ENCODE data around the gene LGALS3BP.
"Not testable (repeated sequence)": the region's sequence is repeated elsewhere in the genome, so short reads cannot be mapped to it uniquely, and the experiment has no call there.

The LGALS3BP gene, protein sequence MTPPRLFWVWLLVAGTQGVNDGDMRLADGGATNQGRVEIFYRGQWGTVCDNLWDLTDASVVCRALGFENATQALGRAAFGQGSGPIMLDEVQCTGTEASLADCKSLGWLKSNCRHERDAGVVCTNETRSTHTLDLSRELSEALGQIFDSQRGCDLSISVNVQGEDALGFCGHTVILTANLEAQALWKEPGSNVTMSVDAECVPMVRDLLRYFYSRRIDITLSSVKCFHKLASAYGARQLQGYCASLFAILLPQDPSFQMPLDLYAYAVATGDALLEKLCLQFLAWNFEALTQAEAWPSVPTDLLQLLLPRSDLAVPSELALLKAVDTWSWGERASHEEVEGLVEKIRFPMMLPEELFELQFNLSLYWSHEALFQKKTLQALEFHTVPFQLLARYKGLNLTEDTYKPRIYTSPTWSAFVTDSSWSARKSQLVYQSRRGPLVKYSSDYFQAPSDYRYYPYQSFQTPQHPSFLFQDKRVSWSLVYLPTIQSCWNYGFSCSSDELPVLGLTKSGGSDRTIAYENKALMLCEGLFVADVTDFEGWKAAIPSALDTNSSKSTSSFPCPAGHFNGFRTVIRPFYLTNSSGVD

DNA sequence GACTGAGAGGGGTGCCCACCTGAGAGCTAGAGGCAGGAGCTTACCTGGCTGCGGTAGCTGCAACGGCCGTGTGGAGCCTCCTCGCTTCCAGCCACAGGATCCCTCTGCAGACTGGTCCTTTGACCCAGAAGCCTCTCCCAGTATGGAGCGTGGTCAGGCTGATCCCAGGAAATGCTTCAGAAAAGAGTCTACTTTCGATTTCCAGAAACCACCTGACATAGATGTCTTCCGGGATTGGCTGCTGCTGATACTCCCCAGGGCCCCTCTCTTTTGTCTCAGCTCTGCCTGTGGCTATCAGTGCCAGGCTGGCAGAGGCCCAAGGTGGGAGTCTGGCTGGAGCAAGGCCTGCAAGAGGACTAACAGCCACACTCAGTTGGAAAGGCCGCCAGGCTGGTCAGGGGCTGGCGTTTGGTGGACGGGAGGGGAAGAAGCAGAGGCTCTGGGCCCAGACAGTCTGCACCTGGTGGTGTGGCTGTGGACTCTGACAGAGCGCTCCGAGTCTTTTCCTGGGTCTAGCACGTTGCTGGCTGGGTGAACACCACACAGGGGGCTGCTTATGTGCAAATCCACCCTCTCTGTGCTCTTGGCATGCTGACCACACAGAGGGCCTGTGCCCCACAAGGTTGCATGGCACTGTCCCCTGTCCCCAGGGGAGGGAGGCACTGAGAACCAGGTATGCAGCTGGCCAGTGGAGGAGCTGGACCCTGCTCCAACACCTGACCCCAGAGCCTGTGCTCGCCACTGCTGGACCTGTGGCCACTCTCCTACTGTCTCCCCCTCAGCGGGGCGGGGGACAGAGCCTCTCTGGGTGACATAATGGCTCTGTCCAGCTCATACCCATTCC, at the start of gene LGALS3BP:
Gene LGALS3BP, minus strand, starts transcription at position 144 of the 844 bp plus-strand sequence. CDS start 2,732 bp downstream, outside the sequence.
- DNase-seq (ENCODE audit: low read depth, low spot score) = no peak

DNA sequence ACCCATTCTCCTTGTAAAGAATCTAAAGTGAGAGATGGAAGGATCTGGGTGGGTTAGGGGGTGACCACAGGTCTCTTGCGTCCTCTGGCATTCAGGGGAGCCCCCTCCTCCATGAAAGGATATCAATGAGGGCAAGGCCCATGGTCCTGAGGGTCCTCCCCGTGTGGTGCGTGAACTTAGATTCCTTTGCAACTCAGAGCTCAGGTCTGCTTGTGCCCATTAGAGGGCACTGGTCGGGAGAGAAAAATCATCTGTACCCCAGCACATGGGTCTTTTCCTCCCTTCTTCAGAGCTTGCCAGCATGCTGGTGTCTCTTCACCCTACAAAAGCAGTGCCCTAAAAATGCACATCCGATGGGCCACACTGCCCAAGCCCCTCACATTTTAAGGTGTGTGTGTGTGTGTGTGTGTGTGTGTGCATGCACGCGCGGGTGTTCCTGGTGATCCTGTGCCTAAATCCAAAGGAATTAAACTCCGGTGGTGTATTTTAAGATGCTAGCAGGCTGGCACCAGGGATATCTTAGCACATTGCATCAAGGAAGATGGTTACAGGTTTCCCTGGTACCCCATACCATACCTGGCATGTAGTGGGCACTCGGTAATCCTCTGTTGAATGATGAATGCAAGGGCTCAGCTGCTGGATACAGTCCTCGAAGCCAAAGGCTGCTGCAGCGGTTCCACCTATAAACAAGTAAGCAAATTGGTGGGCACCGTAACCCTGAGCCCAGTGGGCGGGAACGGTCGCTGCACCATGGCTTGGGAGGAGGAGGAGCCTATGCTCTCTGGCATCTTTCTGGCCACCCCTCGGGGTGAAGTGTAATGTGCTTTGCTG, 49.0 kb upstream of the LGALS3BP start:
- DNase-seq (ENCODE audit: low read depth, low spot score) = no peak

DNA sequence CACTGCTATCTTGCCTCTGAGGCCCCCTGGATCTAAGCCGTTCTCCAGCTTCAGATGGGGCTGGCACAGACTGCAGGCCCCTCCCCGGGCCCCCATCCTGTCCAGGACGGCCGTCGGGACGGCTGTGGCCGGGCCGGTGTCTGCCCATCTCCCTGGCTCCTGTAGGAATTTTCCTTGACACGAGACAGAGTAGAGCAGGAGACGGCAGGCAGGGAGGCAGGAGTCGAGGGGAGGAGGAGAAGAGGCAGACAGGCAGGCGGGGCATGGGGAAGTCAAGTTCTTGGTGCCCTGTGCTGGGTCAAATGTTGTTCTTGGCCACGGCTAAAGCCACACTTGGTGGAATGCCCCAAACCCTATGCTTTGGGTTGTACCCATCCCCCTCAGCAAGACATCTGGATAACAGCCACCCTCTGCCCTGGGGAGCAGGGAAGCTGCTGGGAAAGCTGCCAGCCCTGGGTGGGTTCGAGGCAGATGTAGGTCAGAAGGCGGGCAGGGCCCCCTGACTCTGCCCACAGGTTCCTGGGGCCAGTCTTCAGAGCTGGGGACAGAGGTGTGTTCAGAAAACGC, 48.3 kb upstream of the LGALS3BP start:
- no peak for DNase-seq (ENCODE audit: low read depth, low spot score)

DNA sequence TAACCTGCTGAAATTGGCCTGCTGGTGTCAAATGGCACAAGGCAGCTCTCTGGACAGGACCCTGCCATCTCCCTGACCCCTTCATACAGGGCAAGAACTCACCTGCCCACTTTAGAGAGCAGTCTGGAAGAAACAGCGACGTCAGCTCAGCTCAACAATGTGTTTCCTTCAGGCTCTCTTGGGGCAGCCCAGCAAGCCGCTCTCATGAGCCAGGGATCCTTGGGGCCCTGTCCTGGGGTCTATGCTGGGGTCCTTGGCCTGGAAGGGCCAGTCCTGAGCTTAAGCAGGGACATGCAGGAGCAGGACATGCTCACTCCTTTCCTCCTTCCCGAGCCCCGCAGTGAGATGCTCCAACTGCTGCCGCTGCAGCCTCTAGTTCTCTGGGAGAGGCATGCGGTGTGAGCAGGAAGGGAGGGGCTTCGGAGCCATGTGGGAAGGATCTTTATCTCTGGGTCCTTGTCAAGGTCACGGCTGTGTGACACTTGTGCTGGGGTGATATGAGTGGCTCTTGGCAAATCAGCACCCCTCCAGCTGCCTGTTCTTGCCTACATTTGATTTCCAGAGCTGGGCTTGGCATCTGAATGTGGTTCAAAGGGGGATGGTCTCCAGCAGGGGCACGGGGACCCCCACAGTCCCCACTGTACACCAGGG, 47.7 kb upstream of the LGALS3BP start:
- no peak for DNase-seq (ENCODE audit: low read depth, low spot score)

DNA sequence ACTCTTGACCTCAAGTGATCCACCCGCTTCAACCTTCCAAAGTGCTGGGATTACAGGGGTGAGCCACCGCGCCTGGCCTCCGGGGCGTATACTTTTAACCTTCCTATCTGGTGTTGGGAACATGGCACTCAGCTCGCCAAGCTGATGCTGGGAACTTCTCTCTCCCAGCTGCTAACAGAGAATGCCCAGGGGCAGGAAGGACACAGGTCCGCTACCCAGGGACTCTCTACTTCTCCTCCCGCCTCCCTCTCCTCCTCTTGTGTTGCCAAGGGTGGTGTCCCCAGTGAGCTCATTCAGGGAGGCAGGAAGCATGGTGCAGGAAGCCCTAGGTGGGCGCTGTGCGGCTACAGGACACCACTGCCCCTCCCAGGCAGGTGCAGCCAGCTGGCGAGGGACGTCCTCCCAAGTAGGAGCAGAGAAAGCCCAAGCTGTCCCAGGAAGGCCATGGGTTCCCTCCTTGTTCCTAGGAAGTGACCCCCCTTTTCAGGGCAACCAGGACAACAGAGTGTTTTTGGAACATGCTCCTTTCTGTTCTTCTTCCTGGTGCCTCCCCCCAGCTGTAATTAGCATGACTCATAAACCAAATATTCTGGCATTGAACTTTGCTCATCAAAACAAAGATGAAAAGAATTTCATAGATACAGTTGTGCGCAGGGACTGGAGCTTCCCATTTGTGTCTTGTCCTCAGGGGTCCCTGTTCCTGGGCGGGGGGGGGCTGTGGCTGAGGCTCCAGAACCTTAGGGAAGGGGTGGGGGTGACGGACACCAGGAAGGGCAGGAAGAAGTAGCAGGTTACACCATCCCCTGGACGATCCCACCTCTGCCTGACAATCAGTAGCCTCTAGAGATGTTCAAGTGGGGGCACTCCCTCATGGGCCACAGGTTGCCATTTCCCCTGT, 46.9 kb upstream of the LGALS3BP start:
- DNase-seq (ENCODE audit: low read depth, low spot score) = no peak

DNA sequence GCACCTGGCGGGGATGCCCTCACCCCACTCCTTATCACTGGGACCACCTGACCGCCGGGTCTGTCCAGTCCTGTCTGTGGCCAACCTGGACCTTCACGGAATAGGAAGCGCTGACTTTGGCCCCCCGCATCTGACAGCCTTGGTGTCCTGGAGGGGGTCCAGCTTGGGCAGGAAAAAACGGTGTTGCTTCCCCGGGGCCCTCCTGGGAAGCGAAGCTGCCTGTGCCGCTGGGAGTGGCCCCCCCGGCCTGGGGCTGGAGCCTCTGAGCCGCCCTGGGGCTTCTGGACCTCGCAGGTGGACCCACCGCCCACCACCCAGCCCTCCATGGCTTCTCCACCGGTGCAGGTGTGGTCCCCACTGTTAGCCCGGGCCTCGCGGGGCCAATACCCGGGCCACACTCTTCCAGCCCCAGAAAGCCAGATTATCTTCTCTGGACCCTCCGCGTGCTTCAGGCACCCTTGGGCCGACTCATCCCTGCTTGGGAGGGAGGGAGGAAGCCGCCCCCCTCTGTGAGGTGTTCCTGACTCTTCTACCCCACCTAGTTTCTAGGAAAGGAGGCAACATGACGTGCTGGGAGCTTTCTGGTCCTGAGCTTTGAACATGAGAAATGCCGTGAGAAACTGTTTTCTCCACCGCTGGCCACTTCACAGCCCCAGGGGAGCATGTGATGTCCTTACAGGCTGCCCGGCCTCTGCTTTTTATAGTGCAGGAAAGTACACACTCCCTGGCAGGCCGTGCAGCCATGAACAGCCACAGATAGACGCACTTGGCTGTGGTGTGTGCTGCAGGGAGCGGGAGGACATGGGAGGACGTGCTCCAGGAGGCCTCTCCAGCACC, 45.4 kb upstream of the LGALS3BP start:
- no peak for DNase-seq (ENCODE audit: low read depth, low spot score)

DNA sequence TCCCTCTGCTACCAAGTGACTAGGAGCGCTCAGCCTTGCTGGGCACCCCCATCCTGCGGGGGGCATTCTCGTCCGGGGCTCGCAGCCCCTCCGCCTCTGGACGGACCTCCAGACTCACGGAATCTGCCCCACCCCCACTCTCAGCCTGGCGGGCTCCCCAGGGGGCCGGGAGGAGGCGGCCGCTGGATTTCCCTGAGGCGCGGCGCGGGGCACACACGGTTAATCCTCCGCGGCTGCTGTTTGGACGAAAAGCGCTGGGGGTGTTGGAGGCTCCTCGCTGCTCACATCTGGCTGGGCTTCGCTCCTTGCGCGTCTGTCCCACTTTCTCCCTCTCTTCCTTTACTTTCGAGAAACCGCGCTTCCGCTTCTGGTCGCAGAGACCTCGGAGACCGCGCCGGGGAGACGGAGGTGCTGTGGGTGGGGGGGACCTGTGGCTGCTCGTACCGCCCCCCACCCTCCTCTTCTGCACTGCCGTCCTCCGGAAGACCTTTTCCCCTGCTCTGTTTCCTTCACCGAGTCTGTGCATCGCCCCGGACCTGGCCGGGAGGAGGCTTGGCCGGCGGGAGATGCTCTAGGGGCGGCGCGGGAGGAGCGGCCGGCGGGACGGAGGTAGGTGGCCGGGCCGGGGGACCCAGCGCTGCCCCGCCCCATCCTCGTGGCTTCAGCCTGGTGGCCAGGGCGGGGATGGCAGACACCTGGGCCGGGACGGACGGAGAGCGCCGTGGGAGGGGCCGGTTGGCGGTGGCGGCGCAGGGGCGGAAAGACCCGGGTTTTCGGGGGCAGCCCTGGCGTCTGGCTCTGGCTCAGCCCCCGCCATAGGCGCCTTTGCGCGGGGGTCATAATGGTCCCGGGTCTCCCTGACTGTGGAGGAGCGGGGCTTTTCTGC, 44.4 kb upstream of the LGALS3BP start, which contains the start of gene C1QTNF1:
Gene C1QTNF1, plus strand, starts transcription at position 284 of the 886 bp plus-strand sequence. CDS start 19,800 bp downstream, outside the sequence.
- no peak for DNase-seq (ENCODE audit: low read depth, low spot score)

DNA sequence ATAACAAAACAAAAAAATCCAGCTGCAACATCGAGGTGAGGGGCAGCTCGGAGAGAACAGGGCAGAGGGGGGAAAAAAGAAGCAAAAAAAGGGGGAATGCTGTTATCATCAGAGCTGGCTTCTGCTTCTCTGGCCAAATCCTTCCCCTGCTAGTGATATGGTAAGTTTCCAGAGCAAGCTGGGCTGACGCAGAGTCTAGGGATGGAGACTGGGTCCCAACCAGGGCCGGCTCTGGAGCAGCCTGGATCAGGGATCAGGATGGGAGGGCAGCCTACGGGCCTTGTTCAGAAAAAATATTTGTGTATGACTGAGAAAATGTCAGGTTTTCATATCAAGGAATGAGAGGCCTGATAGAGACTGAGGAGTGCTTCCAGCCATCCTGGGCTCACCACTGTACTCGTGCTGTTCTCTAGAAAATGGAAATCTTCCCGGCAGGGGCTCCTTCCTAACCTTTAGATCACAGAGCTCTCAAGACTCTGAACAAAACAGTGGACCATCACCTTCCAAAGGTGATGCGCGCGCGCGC, 43.5 kb upstream of the LGALS3BP start:
- no peak for DNase-seq (ENCODE audit: low read depth, low spot score)

DNA sequence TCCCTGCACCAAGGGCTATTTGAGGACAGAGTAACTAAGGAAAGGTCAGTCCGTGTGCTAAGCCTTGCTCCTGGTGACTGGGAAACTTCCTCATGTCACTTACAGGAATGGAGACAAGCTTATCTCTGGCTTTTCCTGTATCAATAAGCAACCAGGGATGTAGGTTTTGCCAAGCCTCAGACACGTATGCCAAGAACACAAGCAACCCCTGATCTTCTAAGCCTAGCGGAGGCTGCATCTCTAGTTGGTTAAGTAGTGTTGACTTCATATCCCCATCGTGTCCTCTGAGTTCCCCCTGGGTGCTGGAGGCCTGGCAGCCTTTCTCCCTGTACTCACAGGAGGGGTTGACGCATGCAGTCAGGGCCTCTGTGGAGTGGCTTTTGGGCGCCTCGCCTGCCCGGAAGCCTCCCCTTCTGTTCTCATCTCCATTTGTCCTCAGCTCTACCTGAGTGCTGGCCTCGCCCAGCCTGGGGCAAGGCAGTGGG, 42.8 kb upstream of the LGALS3BP start:
- DNase-seq (ENCODE audit: low read depth, low spot score) = no peak

DNA sequence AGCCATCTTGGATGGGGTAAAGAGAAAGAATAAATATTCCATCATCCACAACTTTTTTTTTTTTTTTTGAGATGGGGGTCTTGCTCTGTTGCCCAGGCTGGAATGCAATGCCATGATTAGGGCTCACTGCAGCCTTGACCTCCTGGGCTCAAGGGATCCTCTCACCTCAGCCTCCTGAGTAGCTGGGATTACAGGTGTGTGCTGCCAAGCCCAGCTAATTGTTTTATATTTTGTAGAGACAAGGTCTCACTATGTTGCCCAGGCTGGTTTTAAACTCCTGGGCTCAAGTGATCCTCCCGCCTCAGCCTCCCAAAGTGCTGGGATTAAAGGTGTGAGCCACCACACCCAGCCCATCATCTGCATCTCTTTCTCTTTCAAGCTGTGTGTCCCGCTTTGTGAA, 42.2 kb upstream of the LGALS3BP start:
- DNase-seq (ENCODE audit: low read depth, low spot score) = not testable (repeated sequence)

DNA sequence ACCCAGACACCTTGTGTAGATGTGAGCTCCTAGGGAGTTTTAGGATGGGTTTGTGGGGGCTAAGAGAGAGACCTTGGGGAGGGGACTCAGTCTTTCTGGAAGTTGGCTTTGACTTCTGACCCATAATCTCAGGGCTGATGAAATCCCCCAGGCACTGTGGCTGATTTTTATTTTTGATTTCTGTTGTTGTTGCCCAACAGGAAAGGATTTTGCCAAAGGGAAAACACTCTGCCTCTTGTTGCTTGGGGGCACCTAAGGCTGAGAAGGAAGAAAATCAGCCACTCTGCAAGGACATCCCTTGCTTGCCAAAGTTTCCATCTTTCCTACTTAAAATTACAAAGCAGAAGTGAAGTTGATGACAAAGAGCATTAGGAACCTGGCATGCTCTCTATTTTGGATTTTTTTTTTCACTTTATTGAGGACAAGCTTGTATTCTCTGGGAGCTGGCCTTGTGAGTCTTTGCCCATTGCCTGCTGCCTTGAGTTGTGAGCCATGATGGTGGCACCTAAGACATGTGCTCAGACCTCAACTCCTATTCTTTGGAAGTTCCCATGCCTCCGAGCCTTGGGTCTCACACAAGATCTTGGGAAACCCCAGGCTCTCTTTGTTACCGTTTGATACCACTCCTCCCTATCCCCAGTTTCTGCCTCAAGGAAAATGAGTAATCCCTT, 41.0 kb upstream of the LGALS3BP start:
- DNase-seq (ENCODE audit: low read depth, low spot score) = no peak

DNA sequence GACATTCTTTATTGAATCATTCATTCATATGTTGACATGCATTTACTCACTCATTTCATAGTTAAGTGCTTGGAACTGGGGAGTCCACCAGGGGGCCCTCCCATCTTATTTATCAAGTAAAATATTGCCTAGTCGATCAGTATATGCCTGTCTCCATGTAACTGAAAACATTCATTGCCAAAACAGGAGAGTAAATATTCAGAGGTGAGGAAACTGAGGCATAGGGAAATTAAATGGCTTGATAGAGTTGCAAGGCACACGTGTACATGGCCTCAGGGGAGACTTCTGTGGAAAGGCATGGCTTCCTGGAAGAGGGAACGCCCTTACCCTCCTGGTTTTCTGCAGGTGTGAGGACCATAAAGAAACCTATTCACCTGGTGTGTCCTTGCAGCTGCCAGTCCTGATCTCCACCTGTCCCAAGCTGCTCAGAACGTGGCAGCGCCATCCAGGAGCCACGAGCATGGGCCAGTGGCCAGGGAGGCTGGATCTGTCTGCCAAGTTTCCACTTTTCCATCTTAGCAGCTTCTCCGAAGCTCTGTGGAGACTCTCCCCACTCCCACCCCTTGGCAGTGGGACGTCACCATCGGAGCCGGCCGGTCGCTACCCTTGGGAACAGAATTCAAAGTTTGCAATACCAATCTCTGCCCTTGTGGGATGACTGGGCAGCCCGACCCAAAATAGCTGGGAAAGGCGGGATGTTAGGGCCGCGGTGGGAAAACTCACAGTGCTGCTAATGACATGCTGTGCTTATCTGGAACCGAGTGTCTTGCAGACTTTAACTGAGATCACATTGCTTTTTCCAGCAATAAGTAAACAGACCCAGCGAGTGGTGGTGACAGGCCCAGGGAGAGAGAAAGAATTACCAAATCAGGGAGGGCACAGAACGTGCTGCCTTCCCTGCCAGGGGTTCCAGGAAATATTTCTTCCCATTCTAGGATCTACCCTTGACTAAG, 40.2 kb upstream of the LGALS3BP start:
- DNase-seq (ENCODE audit: low read depth, low spot score) = no peak

DNA sequence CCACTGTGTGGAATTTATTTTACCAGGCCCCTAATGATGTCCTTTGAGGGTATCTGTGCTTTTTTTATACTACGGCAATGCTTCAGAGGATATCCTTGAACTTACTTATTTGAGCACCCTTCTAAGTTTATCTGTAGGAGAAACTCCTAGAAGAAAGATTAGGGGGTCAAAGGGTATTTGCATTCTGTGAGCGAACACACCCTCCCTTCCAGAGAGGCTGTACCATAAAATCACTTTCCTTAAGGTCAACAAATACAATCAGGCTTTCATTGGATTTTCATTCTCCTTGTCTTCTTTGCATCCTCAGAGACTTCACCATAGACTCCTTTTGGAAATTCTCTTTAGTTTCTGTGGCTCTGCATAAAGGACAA, 39.5 kb upstream of the LGALS3BP start:
- DNase-seq (ENCODE audit: low read depth, low spot score) = no peak

DNA sequence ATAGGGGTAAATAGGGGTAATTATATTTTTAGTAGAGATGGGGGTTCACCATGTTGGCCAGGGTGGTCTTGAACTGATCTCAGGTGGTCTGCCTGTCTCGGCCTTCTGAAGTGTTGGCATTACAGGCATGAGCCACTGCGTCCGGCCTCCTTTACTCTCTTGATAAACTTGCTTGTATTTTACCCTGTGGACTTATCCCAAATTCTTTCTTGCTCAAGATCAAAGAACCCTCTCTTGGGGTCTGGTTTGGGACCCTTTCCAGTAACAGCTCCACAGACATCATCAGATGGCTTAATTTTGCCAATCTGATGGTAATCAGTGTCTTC, 38.6 kb upstream of the LGALS3BP start:
- DNase-seq (ENCODE audit: low read depth, low spot score) = no peak

DNA sequence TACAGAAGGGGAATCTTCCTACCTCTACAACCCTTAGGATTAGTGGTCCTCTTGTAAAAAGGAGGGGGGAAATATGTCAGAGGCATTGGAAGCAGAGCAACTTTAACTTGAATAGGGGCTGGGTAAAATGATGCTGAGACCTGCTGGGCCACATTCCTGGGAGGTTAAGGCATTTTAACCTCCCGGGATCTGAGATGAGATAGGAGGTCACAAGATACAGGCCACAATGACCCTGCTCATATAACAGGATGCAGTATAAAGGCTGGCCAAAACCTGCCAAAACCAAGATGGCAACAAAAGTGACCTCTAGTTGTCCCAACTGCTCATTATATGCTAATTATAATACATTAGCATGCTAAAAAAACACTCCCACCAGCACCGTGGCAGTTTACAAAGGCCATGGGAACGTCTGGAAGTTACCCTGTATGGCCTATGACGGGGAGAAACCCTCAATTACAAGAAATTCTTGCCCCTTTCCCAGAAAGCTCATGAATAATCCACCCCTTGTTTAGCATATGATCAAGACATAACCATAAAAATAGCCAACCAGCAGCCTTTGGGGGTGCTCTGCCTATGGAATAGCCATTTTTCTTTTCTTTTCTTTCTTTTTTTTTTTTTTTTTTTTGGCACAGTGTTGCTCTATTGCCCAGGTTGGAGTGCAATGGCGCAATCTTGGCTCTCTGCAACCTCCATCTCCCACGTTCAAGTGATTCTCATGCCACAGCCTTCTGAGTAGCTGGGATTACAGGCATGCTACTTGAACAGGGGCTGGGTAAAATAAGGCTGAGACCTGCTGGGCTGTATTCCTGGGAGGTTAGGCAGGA, 38.0 kb upstream of the LGALS3BP start:
- no peak for DNase-seq (ENCODE audit: low read depth, low spot score)
